Heart right ventricle (tissue), 16 donors: Measurements from ENCODE around the gene CAPN3. TPM values are rescaled to one million over a fixed set of nuclear protein-coding genes. Genes with fewer than 3 reads are reported as not detected.

ENCODE experiments used
- ATAC-seq, 8 donors: fragments of 200-7000 bp; cut with Tn5 transposase; one replicate each; pipeline ENCODE4 v1.9.1; 2020; ENCODE audit warnings: mild to moderate bottlenecking in 8 of 8, moderate library complexity in 8 of 8, moderate number of reproducible peaks in 1 of 8
- DNase-seq, 2 donors: peaks; one replicate each; pipeline ENCODE4 v3.0.0-alpha.2; 2020
- H3K27ac ChIP-seq, 10 donors: fragments of 200-600 bp; sonication (generic) in 2 of 10; one replicate each; pipeline versions ENCODE4 v1.5.0 to v1.8.0; 2020 to 2022; ENCODE audit warnings: mild to moderate bottlenecking in 3 of 10
- H3K27me3 ChIP-seq, 7 donors: fragments of 200-600 bp; one replicate each; pipeline ENCODE4 v1.8.0; 2021 to 2022; ENCODE audit warnings: mild to moderate bottlenecking in 2 of 7
- H3K36me3 ChIP-seq, 9 donors: fragments of 200-600 bp; sonication (generic) in 1 of 9; one replicate each; pipeline versions ENCODE4 v1.5.0 to v1.8.0; 2020 to 2022; ENCODE audit warnings: mild to moderate bottlenecking in 2 of 9
- H3K4me1 ChIP-seq, 9 donors: fragments of 200-600 bp; sonication (generic) in 1 of 9; one replicate each; pipeline versions ENCODE4 v1.5.0 to v1.8.0; 2020 to 2022; ENCODE audit warnings: mild to moderate bottlenecking in 4 of 9
- H3K4me3 ChIP-seq, 10 donors: fragments of 200-600 bp; sonication (generic) in 2 of 10; one replicate each; pipeline versions ENCODE4 v1.5.0 to v1.8.0; 2020 to 2022; ENCODE audit warnings: mild to moderate bottlenecking in 7 of 10, moderate library complexity in 2 of 10
- H3K9me3 ChIP-seq, 11 donors: fragments of 200-600 bp in 10 of 11; sonication (generic) in 2 of 11; one replicate each; pipeline versions ENCODE4 v1.5.0 to v1.8.0; 2013 to 2022; ENCODE audit warnings: mild to moderate bottlenecking in 2 of 11, control low read depth in 1 of 11, moderate library complexity in 1 of 11
- WGBS, 2 donors: extraction: QIAGEN DNeasy Blood & Tissue Kit; methylation state at CpG; one replicate each; pipeline ENCODE4 v1.1.7; 2013; ENCODE audit warnings: inconsistent platforms in 1 of 2; 5-methylcytosine and 5-hydroxymethylcytosine counted together
- intact Hi-C, 10 donors: fragments of 100-400 bp; cut with DNase I; formaldehyde crosslinking; loops; one replicate each; pipeline versions ENCODE4 v1.11.1 to v1.14.2; 2022
- polyA plus RNA-seq, 2 donors: library from polyadenylated mRNA; stranded (reverse); fragments of 200-250 nt; gene quantifications; one replicate each; pipeline ENCODE4 v1.2.3, GENCODE V29; 2013
- total RNA-seq, 10 donors: library from RNA; stranded (reverse); fragmentation: NEBNext Ultra II Directional in 3 of 10; extraction: Animal tissue kit (Norgen Biotek cat#: 25700) in 3 of 10; gene quantifications; one replicate each; pipeline versions ENCODE4 v1.2.1 to v1.2.4, GENCODE V29; 2021 to 2023
- TF ChIP-seq, protein P1 (sequence below), 9 donors: fragments of 200-600 bp; sonication (generic) in 2 of 9; IDR thresholded peaks; one replicate each; pipeline versions ENCODE4 v1.5.0 to v1.8.0; 2021 to 2022; ENCODE audit warnings: antibody characterized with exemption in 9 of 9, mild to moderate bottlenecking in 5 of 9, moderate library complexity in 1 of 9
- donor health status: Arrhythmogenic right ventricular cardiomyopathy.
- donor health status: ischemic (EF 13 %, LVEDD 7.1; RV severe dilation, severe dysfunction).
- donor health status: healthy with polysubstance abuse.
- donor health status: DM: no; HTN: yes; CAD: no.
- donor health status: DM: no; HTN: no; CAD: no.
- donor health status: ischemic (EF 25% LVEDD 6.9; RV normal size, moderate dysfunction).
- donor health status: ischemic (EF 25% LVEDD 5.7; RV mildly dilated, moderate dysfunction).
- donor health status: healthy.
- donor health status: DM: yes; HTN: yes; CAD: no.
- donor health status: Ischemic cardiomyopathy.
- donor health status: ischemic (EF 35%, LVEDD 5.7; RV mildly dilated, moderate dysfunction).
- donor health status: nonischemic (EF 11% LVEDD 7.7; RV severe dilation, severe dysfunction).
- donor health status: DM: yes; HTN: yes; CAD: no.
- donor health status: PGD.
- donor health status: ischemic (EF 29% LVEDD 5.4; RV normal size, mild dysfunction).
- donor health status: nonischemic (EF 23%, LVEDD 6.1; RV moderate dilation, normal function).

The CAPN3 gene
- total and polyA plus RNA-seq, 12 donors = 2.6 to 33.9 (median 5.7) TPM

DNA sequence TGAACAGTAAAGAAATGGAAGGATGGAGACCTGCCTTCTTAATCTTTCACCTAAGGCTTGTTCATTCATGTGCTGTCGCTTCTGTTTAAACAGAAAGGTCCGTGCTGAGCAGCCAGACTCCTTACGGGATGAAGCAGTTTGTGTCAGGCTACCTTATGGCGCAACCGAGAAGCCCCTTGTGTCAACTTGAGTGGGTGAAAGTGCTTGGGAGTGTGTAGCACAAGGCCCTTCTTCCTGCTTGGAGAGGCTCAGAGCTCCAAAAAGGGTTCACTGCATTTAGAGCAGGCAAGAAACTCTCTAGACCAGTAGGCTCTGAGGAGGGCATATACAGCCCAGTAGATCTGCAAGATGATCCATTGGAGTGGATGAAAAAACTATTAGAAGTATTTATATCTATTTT lies 16.0 kb downstream of the CAPN3 start:
- Histone ChIP-seq H3K4me3 (no peak overlapping the region), H3K9me3 (peaks cover 0 to 18% (median 0%) of the 10 kb centered on the region in 11 donors), H3K36me3 (no peaks in the 10 kb centered on the region), H3K27ac (no peak overlapping the region), H3K4me1 (peaks cover 0 to 12% (median 4%) of the 10 kb centered on the region in 9 donors), H3K27me3 (no peaks in the 10 kb centered on the region)
- intact Hi-C loops = loop anchor here in 1 of 10 donors (5.0 kb wide), 1 partner anchor 43 kb away; no protein-coding TSS in a partner anchor
- ATAC-seq (no peak), DNase-seq (no peak)
- WGBS, 2 donors = 96 to 99% methylated on average over 5 of the region's 5 CpGs
- TF ChIP-seq, protein P1, sequence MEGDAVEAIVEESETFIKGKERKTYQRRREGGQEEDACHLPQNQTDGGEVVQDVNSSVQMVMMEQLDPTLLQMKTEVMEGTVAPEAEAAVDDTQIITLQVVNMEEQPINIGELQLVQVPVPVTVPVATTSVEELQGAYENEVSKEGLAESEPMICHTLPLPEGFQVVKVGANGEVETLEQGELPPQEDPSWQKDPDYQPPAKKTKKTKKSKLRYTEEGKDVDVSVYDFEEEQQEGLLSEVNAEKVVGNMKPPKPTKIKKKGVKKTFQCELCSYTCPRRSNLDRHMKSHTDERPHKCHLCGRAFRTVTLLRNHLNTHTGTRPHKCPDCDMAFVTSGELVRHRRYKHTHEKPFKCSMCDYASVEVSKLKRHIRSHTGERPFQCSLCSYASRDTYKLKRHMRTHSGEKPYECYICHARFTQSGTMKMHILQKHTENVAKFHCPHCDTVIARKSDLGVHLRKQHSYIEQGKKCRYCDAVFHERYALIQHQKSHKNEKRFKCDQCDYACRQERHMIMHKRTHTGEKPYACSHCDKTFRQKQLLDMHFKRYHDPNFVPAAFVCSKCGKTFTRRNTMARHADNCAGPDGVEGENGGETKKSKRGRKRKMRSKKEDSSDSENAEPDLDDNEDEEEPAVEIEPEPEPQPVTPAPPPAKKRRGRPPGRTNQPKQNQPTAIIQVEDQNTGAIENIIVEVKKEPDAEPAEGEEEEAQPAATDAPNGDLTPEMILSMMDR (IDR thresholded peaks at IDR 0.05) = no peak

DNA sequence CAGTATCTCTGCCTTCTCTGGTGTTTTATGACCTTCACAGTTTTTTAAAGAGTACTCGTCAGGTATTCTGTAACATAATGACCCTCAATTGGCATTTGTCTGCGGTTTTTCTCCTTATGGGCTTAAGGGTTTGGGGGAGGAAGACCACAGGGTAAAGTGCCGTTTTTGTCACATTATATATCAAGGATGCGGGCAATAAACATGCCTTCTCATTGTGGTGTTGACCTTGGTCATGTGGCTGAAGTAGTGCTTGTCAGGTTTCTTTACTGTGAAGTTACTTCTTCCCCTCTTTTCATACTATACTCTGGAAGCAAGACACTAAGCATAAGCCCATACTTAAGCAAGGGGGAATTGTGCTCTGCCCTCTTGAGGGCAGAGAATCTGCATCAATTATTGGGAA lies 16.6 kb downstream of the CAPN3 start:
- peaks cover 0 to 18% (median 0%) of the 10 kb centered on the region in 11 donors for H3K9me3 ChIP-seq
- ATAC-seq (no peak), DNase-seq (no peak)
- no peak overlapping the region for H3K4me3 ChIP-seq
- H3K27me3 ChIP-seq = no peaks in the 10 kb centered on the region
- H3K4me1 ChIP-seq = peaks cover 0 to 12% (median 4%) of the 10 kb centered on the region in 9 donors
- TF ChIP-seq, protein P1 (IDR thresholded peaks at IDR 0.05) = no peak
- H3K27ac ChIP-seq = no peak overlapping the region
- no peaks in the 10 kb centered on the region for H3K36me3 ChIP-seq
- intact Hi-C loops = loop anchor here in 1 of 10 donors (5.0 kb wide), 1 partner anchor 44 kb away; no protein-coding TSS in a partner anchor
- 87 to 89% methylated on average over 4 of the region's 4 CpGs for WGBS, 2 donors

DNA sequence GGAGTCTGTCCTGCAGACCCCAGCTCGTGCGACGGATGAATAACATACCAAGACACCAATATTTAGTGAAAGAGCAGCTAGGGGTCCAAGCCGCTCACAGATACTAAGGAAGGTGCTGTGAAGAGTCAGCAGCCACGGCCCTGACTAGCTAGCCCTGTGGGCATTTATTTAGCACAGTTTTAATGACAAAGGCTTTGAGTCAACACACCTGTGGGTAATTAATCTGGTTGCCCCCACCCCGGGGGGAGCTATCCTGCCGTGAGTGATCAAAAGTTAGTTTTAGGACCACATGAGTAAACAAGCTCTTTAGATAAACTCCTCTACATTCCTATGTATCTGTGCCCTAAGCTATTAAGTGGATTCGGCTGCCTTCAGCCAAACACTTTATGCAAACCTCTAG lies 18.7 kb downstream of the CAPN3 start:
- H3K27me3 ChIP-seq = no peaks in the 10 kb centered on the region
- ATAC-seq = no peak
- 87 to 92% methylated on average over 8 of the region's 8 CpGs for WGBS, 2 donors
- intact Hi-C loops = loop anchor here in 1 of 10 donors (5.0 kb wide), 1 partner anchor 46 kb away; no protein-coding TSS in a partner anchor
- H3K4me1 ChIP-seq = peaks cover 0 to 11% (median 4%) of the 10 kb centered on the region in 9 donors
- TF ChIP-seq, protein P1 (IDR thresholded peaks at IDR 0.05) = no peak
- no peaks in the 10 kb centered on the region for H3K36me3 ChIP-seq
- H3K9me3 ChIP-seq = peaks cover 0 to 18% (median 0%) of the 10 kb centered on the region in 11 donors
- H3K27ac ChIP-seq = no peak overlapping the region
- no peak overlapping the region for H3K4me3 ChIP-seq
- no peak for DNase-seq

DNA sequence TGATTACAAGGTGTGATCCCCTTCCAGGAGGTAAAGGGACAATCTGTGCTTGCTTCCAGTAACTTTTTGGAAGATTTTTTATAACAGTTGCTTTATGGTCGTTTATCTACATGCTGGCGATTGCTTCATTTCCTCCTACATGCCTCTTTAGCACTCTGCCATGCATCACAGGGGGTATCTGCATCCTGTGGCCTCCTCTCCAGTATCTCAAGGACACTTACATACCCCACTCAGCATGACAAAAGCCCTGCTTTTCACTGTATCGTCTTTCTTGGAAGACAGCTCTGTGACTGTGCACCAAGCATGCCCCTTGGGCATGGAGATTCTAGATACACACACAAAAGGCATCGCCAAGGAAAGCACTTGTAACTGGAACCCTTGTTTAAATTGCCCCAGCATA lies 25.3 kb downstream of the CAPN3 start:
- TF ChIP-seq, protein P1 (IDR thresholded peaks at IDR 0.05) = no peak
- no peak overlapping the region for H3K27ac ChIP-seq
- 71 to 74% methylated on average over 4 of the region's 4 CpGs for WGBS, 2 donors
- DNase-seq (no peak), ATAC-seq (no peak)
- H3K9me3 ChIP-seq = no peaks in the 10 kb centered on the region
- H3K4me1 ChIP-seq = peaks cover 0 to 41% (median 15%) of the 10 kb centered on the region in 9 donors
- H3K4me3 ChIP-seq = no peak overlapping the region
- intact Hi-C loops = loop anchor here in 1 of 10 donors (10.0 kb wide), 1 partner anchor 80 kb away; no protein-coding TSS in a partner anchor
- H3K27me3 ChIP-seq = no peaks in the 10 kb centered on the region
- peaks cover 0 to 25% (median 0%) of the 10 kb centered on the region in 9 donors for H3K36me3 ChIP-seq
